SK-N-SH (cell line): Measurements from ENCODE around the gene KRT6B.

ENCODE experiments used
- ELF1 ChIP-seq: IDR thresholded peaks from 2 replicates; pipeline ENCODE4 v1.4.0; 2012
- EP300 ChIP-seq, 2 experiments: IDR thresholded peaks; 2 replicates each; pipeline versions ENCODE4 v1.4.0 to v1.6.1; 2012; ENCODE audit warnings: borderline replicate concordance in 1 of 2, low read depth in 1 of 2, low read length in 1 of 2
- EZH2phosphoT487 ChIP-seq: fragments of 200-600 bp; sonication (generic); IDR thresholded peaks from 2 replicates; pipeline ENCODE4 v1.6.1; 2017; ENCODE audit warnings: low read depth, mixed run types, mild to moderate bottlenecking, antibody characterized with exemption, moderate library complexity, borderline replicate concordance
- FOXJ3 ChIP-seq: sonication (generic); formaldehyde crosslinking; IDR thresholded peaks from 2 replicates; pipeline ENCODE4 v1.5.1; 2020; ENCODE audit warnings: mild to moderate bottlenecking, missing genetic modification reagents
- GATA2 ChIP-seq: sonication (generic); formaldehyde crosslinking; IDR thresholded peaks from 2 replicates; pipeline ENCODE4 v1.5.0; 2020; ENCODE audit warnings: mild to moderate bottlenecking, missing genetic modification reagents
- NRF1 ChIP-seq: IDR thresholded peaks from 2 replicates; pipeline ENCODE4 v1.6.1; 2012; ENCODE audit warnings: low read depth, mild to moderate bottlenecking, low read length
- TF ChIP-seq, protein P1 (sequence below): IDR thresholded peaks from 2 replicates; pipeline ENCODE4; 2012
- TF ChIP-seq, protein P2 (sequence below): fragments of 200-600 bp; sonication (generic); IDR thresholded peaks from 2 replicates; pipeline ENCODE4 v1.6.1; 2017; ENCODE audit warnings: antibody characterized with exemption, mild to moderate bottlenecking, moderate library complexity
- TF ChIP-seq, protein P3 (sequence below): fragments of 150-350 bp; IDR thresholded peaks from 2 replicates; pipeline ENCODE4 v1.6.1; 2017; ENCODE audit warnings: antibody characterized with exemption, low read length, low read depth, borderline replicate concordance
- TF ChIP-seq, protein P4 (sequence below): IDR thresholded peaks from 2 replicates; pipeline ENCODE4 v1.6.1; 2012; ENCODE audit warnings: mild to moderate bottlenecking, low read depth, low read length, moderate library complexity

DNA sequence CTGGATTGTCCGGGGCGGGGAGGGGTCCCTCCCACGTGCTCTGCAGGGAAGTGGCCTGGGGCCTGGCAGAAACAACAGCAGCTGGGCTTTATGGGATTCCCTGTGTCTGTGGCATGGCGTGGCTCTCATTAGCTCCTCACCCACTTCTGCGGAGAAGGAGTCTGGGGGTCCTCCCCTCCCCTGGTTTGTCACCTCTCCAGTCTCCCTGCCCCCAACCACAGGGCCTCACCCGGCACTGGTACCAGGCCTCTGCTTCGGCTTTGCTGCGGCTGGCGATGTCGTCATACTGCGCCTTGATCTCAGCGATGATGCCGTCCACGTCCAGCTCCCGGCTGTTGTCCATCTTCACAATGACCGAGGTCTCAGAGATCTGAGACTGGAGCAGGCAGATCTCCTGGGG lies 52.2 kb downstream of the KRT6B start:
- TF ChIP-seq, protein P1, sequence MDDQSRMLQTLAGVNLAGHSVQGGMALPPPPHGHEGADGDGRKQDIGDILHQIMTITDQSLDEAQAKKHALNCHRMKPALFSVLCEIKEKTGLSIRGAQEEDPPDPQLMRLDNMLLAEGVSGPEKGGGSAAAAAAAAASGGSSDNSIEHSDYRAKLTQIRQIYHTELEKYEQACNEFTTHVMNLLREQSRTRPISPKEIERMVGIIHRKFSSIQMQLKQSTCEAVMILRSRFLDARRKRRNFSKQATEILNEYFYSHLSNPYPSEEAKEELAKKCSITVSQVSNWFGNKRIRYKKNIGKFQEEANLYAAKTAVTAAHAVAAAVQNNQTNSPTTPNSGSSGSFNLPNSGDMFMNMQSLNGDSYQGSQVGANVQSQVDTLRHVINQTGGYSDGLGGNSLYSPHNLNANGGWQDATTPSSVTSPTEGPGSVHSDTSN = no peak
- TF ChIP-seq, protein P2, sequence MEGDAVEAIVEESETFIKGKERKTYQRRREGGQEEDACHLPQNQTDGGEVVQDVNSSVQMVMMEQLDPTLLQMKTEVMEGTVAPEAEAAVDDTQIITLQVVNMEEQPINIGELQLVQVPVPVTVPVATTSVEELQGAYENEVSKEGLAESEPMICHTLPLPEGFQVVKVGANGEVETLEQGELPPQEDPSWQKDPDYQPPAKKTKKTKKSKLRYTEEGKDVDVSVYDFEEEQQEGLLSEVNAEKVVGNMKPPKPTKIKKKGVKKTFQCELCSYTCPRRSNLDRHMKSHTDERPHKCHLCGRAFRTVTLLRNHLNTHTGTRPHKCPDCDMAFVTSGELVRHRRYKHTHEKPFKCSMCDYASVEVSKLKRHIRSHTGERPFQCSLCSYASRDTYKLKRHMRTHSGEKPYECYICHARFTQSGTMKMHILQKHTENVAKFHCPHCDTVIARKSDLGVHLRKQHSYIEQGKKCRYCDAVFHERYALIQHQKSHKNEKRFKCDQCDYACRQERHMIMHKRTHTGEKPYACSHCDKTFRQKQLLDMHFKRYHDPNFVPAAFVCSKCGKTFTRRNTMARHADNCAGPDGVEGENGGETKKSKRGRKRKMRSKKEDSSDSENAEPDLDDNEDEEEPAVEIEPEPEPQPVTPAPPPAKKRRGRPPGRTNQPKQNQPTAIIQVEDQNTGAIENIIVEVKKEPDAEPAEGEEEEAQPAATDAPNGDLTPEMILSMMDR = no peak
- TF ChIP-seq NRF1 (no peak), FOXJ3 (no peak), EP300 (IDR thresholded peaks at IDR 0.05; ENCODE audit: borderline replicate concordance in 1 of 2, low read depth in 1 of 2, low read length in 1 of 2) (no peak), ELF1 (no peak), EZH2phosphoT487 (no peak), GATA2 (CRISPR knock-in tag) (no peak)
- TF ChIP-seq, protein P3, sequence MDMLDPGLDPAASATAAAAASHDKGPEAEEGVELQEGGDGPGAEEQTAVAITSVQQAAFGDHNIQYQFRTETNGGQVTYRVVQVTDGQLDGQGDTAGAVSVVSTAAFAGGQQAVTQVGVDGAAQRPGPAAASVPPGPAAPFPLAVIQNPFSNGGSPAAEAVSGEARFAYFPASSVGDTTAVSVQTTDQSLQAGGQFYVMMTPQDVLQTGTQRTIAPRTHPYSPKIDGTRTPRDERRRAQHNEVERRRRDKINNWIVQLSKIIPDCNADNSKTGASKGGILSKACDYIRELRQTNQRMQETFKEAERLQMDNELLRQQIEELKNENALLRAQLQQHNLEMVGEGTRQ = no peak
- TF ChIP-seq, protein P4, sequence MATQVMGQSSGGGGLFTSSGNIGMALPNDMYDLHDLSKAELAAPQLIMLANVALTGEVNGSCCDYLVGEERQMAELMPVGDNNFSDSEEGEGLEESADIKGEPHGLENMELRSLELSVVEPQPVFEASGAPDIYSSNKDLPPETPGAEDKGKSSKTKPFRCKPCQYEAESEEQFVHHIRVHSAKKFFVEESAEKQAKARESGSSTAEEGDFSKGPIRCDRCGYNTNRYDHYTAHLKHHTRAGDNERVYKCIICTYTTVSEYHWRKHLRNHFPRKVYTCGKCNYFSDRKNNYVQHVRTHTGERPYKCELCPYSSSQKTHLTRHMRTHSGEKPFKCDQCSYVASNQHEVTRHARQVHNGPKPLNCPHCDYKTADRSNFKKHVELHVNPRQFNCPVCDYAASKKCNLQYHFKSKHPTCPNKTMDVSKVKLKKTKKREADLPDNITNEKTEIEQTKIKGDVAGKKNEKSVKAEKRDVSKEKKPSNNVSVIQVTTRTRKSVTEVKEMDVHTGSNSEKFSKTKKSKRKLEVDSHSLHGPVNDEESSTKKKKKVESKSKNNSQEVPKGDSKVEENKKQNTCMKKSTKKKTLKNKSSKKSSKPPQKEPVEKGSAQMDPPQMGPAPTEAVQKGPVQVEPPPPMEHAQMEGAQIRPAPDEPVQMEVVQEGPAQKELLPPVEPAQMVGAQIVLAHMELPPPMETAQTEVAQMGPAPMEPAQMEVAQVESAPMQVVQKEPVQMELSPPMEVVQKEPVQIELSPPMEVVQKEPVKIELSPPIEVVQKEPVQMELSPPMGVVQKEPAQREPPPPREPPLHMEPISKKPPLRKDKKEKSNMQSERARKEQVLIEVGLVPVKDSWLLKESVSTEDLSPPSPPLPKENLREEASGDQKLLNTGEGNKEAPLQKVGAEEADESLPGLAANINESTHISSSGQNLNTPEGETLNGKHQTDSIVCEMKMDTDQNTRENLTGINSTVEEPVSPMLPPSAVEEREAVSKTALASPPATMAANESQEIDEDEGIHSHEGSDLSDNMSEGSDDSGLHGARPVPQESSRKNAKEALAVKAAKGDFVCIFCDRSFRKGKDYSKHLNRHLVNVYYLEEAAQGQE = no peak
